ENCODE results near the gene OPCML.

Gene OPCML

GRCh38 chr11:132872211-132872610 is 660.1 kb downstream of the OPCML start:
- no peak overlapping the region for H3K4me3 ChIP-seq (replicated peaks; ENCODE audit: low read depth, low read length)
- DNase-seq (ENCODE audit: low read depth), result no peak
- no peak for TF ChIP-seq CTCF (IDR thresholded peaks at IDR 0.05; ENCODE audit: low read length, missing control alignments)

GRCh38 chr11:132866783-132867545 is 665.3 kb downstream of the OPCML start:
- TF ChIP-seq CTCF (IDR thresholded peaks at IDR 0.05; ENCODE audit: low read length, missing control alignments), result no peak
- no peak overlapping the region for H3K4me3 ChIP-seq (replicated peaks; ENCODE audit: low read depth, low read length)
- DNase-seq (ENCODE audit: low read depth), result no peak

GRCh38 chr11:132865623-132866022 is 666.7 kb downstream of the OPCML start:
- TF ChIP-seq CTCF (IDR thresholded peaks at IDR 0.05; ENCODE audit: low read length, missing control alignments), result no peak
- DNase-seq (ENCODE audit: low read depth), result no peak
- no peak overlapping the region for H3K4me3 ChIP-seq (replicated peaks; ENCODE audit: low read depth, low read length)

GRCh38 chr11:132864811-132865576 is 667.3 kb downstream of the OPCML start:
- no peak for TF ChIP-seq CTCF (IDR thresholded peaks at IDR 0.05; ENCODE audit: low read length, missing control alignments)

GRCh38 chr11:132862933-132863332 is 669.4 kb downstream of the OPCML start:
- TF ChIP-seq CTCF (IDR thresholded peaks at IDR 0.05; ENCODE audit: low read length, missing control alignments), result no peak
- no peak for DNase-seq (ENCODE audit: low read depth)
- no peak overlapping the region for H3K4me3 ChIP-seq (replicated peaks; ENCODE audit: low read depth, low read length)

More at GRCh38 chr11:132864811-132865576, 667.3 kb downstream of the OPCML start:
- no peak overlapping the region for H3K4me3 ChIP-seq (replicated peaks; ENCODE audit: low read depth, low read length)
- DNase-seq (ENCODE audit: low read depth), result no peak

- H3K4me3 ChIP-seq (replicated peaks; ENCODE audit: low read depth, low read length), result no peak overlapping the region
- TF ChIP-seq CTCF (IDR thresholded peaks at IDR 0.05; ENCODE audit: low read length, missing control alignments), result no peak
- no peak for DNase-seq (ENCODE audit: low read depth)
Observed at GRCh38 chr11:132862137-132862536, 670.2 kb downstream of the OPCML start.
